NAMALWA (cell line): Measurements from ENCODE around the gene TMED8.
"Not testable (repeated sequence)": the region's sequence is repeated elsewhere in the genome, so short reads cannot be mapped to it uniquely, and the experiment has no call there.

Source experiments
- DNase-seq: peaks from one replicate; pipeline ENCODE4 v3.0.0-alpha.2; 2015; ENCODE audit warnings: low spot score

TMED8 gene

DNA sequence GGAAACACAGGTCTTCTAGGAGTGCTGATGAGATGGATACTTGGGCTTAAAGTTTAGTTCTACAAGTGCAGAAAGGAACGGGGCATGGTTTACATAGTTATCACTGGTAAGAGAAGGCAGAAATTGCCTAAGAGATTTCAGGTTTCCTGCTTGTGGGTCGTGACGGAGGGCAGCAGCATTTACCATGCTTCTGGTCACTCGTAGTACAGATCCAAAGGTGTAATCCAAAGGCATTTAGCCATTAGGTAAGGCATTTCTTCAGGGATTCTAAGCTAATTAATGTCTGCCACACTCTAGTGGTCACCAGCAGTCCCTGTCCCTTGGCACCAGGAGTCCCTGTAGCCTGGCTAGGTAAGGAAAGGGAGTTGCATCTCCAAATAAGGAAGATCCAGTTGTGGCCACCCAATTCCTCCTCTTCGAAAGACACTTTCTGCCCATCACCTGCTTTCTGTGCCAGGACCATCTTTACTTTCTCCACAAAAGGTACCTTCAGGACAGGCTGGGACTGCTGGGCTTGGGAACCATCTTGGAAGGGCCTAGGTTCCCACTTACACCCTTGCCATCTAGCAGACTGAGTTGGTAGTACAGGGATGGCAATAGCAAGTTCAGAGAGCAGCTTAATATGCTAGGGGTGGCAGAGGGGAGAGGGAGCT is 54.5 kb downstream of the TMED8 start:
- DNase-seq: no peak

DNA sequence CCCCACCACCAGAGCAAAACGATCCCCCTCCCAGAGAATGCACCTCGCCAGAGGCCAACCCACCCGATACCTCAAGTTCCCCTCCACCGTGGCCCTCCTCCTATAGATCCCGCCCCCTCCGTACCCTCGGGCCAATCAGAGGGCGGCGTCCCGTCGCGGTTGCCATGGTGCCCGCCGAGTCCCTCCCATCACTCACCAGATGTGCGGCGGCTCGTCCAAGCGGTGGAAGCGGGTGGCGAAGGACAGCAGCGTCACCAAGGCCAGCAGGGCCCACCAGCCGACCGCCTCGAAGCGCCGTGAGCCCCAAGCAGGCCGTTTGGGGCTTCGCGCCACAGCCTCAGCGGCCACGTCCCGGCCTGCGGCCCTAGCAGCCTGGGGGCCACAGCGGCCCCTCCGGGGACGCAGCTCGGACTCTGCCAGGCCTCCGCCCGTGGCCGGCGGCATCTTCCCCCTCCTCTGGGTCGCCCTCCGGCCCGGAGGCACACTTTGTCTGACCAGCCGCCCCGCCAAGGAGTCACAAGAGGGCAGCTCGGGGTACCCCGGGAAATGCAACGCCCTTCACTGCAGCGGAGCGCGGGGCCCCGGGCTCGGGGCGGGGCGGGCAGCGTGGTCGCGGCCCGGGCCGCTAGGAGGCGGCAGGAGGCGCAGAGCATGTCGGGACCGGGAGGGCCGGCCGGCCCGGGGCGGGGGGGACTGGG is 56.5 kb downstream of the TMED8 start, which contains the start of gene POMT2:
Gene POMT2, minus strand, starts transcription at position 646 of the 698 bp plus-strand sequence. Its CDS starts 202 bp downstream, at position 444.
- DNase-seq: peak; percentile 95

- DNase-seq: peak; percentile 12
Observed at GRCh38 chr14:77319422-77319821, 57.5 kb downstream of the TMED8 start.

DNA sequence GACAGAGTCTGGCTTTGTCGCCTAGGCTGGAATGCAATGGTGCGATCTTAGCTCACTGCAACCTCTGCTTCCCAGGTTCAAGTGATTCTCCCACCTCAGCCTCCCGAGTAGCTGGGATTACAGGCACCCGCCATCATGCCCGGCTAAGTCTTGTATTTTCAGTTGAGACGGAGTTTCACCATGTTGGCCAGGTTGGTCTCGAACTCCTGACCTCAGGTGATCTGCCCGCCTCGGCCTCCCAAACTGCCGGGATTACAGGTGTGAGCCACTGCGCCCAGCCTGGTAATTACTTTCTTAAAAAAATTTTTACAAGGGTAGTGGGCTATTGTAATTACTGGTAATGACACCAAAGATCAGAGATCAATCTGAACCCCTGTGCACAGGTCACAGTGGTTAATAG is 58.1 kb downstream of the TMED8 start:
- not testable (repeated sequence) for DNase-seq

DNA sequence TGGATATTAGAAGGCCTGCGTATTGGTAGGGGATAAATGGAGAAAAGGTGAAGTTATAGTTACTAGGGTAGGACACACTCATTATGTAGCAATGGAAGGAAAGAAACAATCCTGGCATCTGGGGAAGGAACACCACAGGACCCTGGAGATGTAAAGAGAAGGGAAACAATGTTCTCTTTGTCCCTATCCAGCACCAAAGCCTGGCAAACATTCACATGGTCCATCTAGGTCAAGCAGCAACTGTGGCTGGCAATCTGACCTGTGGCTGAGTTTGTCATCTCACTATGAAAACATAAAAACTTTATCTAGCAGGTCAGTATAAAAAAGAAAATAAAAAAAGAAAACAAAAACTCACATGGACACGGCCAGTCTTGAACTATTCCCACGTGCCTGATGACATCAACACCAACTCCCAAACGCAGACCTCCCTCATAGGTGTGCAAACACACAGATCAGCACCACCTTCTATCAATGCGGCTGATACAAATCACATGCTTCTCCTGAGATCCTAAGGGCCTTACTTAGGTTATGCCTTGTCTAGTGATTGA is 58.8 kb downstream of the TMED8 start:
- no peak for DNase-seq

GRCh38 chr14:77316872-77317301 is 60.0 kb downstream of the TMED8 start:
- no peak for DNase-seq

DNA sequence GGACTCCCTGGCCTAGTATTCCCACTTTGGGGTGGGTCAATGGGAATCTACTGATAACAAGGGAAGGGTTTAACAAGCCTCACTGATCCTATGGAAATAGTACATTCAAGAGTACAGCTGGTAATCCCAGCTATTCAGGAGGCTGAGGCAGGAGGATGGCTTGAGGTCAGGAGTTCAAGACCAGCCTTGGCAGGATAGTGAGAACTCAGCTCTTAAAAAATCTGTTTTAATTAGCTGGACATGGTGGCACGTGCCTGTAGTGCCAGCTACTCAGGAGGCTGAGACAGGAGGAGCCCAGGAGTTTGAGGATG is 60.7 kb downstream of the TMED8 start:
- no peak for DNase-seq

DNA sequence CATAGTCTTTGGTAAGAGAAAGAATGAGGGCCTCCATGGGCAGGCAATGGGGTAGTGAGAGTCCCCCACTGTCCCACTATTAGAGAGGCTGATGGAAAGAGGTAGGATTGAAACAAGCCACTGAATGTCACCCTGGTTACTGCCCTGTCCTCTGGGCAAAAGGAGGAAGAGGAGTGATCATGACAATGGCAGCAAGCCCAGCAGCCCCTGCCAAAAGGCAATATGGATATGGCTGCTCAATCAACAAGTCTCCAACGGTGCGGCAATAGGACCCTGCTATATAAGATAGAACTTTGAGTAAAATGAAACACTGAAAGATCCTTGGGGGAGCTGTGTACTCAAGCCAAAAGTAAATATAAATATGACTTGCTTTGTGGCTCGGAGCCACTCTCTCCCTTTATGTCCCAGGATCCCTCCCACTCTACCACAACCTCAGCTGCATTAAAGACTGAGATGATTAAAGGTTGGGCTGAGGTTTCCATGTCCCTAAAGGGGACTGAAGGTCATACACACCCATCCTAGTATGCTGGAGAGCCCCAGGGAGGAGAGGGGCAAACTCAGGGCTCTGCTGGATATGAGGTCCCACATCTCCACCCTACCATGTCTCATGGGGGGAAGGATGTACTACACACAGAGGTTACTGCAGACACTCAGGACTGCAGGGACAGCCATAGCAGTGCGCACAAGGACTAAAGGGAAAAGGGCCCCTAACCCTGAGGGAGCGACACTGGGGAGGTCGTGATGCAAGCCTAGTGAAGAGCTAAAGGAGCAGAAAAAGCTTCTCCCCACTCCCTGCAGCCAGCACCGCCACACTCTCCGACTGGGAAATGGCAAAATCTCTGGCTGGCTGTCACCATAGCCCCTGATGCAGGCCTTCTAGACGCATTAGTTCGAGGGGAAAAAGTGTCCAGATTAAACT is 62.1 kb downstream of the TMED8 start:
- DNase-seq: no peak

DNA sequence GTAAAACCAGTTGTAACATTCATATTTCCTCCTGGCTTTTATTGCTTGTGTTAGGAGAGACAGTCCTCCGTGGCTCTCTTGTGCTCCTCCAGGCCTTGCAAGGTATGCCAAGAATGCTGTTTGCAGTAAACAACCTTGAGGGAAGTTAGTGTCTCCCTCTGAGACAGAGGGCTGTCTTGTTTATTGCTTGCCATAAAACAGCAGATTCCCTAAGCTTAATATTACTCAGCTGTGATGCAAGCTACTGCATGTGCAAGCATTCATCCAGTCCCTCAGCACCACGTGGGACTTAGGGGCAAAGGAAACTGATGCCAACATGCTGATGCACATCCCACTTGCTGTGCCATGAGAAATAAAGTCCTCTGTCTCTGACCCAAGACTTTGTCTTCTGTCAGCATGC is 62.9 kb downstream of the TMED8 start:
- DNase-seq: no peak

GRCh38 chr14:77313371-77313770 is 63.5 kb downstream of the TMED8 start:
- no peak for DNase-seq

DNA sequence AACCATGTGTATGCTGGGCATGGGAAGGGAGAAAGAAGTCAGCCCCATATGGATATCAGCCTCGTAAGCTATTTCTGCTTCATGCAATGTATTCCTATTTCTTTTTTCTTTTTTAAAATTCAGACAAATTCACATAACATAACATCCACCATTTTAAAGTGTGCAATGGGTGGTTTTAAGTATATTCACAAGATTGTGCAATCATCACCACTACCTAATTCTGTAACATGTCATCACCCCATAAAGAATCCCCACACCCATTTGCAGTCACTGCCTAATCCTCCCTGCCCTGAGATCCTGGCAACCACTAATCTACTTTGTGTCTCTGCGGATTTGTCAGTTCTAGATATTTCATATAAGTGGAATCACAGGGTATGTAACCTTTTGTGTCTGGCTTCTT is 65.7 kb downstream of the TMED8 start:
- no peak for DNase-seq

DNA sequence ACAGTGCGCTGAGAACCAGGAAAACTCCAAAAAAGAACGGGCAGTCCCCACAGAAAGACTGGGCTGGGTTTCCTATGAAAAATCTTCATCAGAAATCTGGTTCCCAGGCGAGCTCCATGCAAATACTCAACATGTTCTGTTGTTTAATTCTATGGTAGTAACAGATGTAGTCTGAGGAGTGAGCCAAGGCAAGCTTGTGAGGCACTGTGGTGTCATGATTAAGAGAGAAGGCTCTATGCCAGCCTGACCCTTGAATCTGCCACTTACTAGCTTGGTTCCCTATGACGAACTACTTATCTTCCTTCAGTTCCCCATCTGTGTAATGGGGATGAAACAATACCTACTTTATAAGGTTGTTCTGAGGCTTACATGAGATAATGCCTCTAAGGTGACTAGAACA is 66.9 kb downstream of the TMED8 start:
- no peak for DNase-seq

DNA sequence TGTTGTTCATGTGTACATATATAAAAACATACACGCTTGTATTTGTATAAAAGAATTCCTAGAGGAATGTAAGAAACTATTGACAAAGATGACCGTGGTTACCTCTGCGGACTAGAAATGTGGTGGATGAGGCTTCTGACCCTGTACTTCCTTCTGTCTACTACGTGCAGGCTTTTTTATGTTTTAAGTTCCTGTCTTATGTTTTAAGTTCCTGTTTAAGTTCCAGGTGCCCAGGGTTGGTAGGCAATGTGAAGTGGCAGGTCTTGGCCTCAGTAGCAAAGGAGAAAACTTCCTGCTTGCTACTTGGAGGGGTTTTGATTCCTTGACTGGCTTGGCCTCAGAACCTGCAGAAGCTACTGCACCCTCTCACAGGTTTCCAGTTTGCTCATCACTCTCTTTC is 67.8 kb downstream of the TMED8 start:
- DNase-seq: no peak

- no peak for DNase-seq
Observed at GRCh38 chr14:77306851-77307496, 69.9 kb downstream of the TMED8 start.

DNA sequence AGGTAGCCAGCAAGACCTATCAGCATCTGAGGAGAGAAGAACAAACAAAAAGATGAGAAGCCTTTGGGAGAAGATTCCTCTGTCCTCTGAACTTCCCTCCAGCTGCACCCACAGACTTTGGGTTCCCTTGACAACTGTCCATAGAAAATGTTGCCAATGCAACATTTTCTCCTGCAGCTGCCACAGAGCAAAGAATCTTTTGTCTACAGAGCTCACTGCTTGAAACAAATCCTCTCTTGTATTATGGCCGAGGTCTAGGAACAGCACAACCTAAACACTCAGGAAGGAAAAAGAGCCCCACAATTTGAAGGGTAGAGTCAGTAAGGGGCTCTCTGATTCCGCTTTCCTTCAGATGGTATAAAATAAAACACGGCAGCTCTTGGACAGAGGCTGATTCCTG is 70.5 kb downstream of the TMED8 start:
- no peak for DNase-seq

DNA sequence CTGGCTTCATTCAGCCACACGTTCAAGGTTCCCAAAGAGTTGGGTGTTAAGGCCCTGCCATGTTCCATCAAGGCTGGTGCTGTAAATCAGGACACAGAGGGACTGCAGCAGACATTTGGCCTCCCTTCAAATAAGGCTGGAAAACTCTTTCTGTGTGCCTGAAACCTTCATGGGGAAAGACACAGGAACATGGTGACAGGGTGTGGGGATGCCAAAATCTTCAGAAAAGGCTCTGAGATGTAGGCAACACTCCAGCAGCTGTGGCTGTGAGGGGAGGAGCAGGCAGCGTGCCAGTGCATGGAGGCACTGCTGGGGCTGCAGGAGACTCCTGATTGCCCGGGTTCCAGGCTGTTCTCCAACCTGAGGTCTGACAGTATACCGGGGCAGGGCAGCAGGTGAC is 71.2 kb downstream of the TMED8 start:
- no peak for DNase-seq

DNA sequence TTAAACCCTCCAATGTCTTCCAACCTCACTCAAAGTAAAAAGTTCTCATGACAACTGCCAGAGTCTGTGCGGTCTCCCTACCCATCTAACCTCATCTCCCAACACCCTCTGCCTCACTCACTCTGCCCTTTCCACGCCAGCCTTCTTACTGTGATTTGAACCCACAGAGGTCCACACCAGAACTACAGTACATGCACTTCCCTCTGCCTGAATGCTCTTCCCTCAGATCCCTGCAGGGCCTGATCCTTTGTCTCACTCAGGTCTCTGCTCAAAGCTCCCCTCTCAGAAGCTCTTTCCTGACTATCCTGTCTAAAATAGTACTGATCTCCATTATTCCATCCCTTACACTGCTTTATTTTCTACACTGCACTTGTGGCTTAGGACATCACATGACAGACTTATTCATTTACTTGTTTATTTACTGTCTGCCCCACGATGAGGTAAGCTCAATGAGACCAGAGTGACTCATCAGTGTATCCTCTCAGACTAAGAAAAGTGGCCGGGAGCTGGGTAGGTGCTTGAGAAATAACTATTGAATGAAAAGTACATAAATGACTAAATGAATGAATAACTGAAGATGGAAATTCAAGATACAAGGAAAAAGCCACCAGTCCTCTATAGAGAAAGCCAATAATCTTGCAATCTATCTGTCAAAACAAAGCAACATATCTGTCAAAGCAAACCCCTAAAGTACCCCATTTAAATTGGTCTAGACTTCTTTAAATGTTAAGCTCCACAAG is 73.3 kb downstream of the TMED8 start:
- no peak for DNase-seq

DNA sequence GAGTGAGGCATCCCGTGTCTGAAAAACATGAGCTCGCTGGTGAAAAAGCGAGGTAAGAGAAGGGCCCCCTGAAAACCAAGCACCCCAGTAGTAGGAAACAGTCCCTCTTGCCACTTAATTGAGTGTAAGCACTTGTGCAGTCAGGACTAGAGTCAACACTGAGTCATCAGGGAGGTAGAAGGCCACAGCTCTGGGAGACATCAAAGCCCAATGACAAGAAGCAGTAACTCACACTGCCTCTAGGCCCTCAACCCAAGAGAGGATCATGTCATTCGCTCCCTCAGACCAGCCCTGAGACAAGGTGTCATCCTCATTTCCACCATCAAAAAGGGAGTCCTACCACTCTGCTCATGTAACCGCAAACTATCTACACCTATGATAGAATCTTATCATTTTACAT is 74.0 kb downstream of the TMED8 start:
- DNase-seq: no peak

GRCh38 chr14:77301103-77301502 is 75.8 kb downstream of the TMED8 start:
- peak; percentile 85 for DNase-seq

DNA sequence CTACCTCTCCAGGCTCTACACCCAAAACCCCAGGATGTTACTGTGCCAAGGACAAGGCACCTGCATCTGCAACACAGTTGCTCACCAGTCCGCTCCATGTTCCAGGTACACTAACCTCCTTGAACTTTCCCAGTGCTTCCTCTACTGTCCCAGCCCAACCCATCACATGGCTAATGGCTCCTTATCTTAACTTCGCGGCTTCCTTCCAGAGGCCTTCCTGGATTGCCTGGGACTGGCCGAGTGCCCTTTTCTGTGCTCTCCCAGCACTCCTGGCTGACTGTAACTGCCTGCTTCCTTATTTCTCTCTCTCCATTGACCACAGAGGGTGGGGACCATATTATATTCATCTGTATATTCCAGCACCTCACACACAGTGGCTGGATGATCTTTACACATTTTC is 77.1 kb downstream of the TMED8 start:
- DNase-seq: no peak

DNA sequence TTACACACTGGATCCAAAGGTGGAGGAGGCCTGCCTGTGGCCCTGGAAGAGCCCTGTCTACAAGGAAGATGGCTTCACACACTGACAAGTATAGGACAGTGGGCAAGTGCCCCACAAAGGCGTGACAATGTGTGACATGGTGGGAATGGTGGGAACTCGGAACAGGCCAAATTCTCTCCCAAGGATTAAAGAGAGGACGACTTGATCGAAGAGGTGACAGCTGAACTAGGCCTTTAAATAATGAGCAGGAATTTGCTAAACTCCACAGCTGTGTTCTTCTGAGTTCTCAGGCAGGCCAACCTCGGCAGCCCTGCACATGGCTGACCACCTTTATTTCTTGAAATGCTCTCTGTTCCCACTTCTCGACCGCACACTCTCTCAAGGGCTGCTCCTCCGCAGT is 80.0 kb downstream of the TMED8 start:
- DNase-seq: no peak
